ENCODE results near the gene GJB3. TPM values are rescaled to one million over a fixed set of nuclear protein-coding genes. Genes with fewer than 3 reads are reported as not detected.
A peak's percentile ranks its signal among the peaks of the same experiment; 100 is the strongest.
"Not testable (repeated sequence)": the region's sequence is repeated elsewhere in the genome, so short reads cannot be mapped to it uniquely, and the experiment has no call there.

GJB3 gene
- 0.08 TPM for total RNA-seq

GRCh38 chr1:34781071-34781843, at the start of gene GJB3:
GJB3 (plus strand) TSS chr1:34781214; CDS start chr1:34784763, 3,549 bp downstream.
- DNase-seq (ENCODE audit: low spot score) = no peak

DNA sequence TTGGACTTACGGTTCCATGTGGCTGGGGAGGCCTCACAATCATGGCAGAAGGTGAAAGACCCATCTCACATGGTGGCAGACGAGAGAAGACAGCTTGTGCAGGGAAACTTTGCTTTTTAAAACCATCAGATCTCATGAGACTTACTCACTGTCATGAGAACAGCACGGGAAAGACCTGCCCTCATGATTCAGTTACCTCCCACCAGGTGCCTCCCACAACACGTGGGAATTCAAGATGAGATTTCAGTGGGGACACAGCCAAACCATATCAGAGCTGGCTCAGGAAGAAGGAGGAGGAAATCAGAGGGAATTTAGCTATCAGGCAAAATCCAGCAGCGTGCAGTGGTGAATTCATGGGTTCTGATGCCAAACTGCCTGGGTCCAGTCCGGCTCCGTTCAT, 48.2 kb upstream of the GJB3 start:
- DNase-seq (ENCODE audit: low spot score); ATAC-seq: not testable (repeated sequence)

More at GRCh38 chr1:34781071-34781843, at the start of gene GJB3:
- ATAC-seq = peak; percentile 38

DNA sequence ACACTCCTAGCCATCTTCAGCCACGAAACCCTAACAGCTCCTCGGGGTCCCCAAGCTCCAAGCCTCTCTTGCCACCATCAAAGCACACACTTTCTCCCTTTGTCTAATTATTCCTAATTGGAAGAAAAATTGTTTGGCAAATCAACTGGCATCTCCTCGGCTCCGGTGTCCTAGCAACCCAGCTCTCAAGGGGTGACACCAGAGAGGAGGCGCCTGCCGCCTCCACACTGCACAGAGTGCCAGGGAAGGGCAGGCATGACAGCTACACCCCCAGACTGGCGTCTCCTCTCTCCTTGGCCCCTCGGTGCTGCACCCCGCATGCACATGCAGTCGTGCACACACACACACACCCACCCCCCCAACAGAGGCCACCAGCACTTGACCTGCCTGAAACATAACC, 44.3 kb upstream of the GJB3 start:
- ATAC-seq (no peak), DNase-seq (ENCODE audit: low spot score) (no peak)

DNA sequence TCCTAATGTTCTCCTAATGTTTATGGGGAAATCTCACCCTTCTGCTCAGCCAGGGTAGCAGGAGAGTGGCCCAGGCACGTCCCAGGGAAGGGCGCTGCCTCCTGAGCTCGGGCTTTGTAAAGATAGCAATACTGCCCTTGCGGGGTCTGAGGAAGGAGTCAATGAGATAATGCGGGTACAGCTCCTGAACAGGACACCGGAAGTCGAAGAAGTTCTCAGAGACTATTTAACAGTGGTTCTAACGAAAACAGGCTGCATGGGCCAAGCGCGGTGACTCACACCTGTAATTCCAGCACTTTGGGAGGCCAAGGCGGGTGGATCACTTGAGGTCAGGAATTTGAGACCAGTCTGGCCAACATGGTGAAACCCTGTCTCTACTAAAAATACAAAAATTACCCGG, 43.8 kb upstream of the GJB3 start:
- not testable (repeated sequence) for DNase-seq (ENCODE audit: low spot score); ATAC-seq

DNA sequence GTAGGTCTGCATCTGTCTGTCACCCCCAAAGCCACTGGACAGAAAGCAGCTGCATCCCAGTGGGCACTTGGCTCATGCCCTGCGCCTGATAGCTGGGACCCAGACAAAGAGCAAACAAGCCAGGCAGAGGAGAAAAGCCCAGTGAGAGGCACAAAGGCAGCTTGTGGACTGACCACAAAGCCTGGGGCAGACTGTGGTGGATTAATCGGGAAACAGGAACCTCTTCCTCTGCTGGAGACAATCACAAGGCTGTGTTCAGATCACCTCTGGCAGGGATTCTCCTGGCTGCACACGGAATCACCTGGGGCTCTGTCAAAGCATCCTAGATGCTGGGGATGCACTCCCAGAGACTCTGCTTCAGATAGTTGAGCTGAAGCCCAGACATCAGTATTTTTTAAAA, 41.4 kb upstream of the GJB3 start:
- ATAC-seq = no peak
- no peak for DNase-seq (ENCODE audit: low spot score)

GRCh38 chr1:34740161-34740868, 40.7 kb upstream of the GJB3 start:
- ATAC-seq (no peak), DNase-seq (ENCODE audit: low spot score) (no peak)

DNA sequence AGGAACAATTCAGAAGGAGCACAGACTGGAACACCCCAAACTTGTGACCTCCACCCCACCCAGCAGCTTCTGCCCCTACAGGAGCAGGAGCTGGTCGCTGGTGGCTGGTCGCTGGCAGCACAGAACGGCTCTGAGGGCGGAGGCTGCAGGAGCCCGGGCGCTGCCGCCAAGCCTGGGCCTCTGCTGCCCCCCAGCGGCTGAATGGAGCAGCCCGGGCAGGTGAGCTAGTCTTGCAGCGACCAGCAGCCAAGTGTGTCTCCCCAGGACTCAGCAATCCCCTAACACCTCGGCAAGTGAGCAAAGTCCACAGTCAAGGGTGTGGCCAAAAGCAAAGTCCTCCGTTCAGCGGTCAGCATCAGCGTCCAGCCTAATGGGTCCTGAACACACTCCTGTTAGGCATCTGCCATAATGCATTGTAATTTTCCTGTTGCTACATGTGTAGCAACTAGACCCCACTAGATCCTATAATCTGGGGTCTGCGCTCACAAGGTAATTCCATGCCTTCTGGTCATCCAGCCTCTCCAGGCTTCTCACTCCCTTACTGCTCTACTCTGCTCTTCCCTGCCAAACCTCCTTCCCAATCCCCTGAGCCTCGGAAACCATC, 38.2 kb upstream of the GJB3 start:
- peak; percentile 82 for DNase-seq (ENCODE audit: low spot score)
- peak; percentile 99 for ATAC-seq

DNA sequence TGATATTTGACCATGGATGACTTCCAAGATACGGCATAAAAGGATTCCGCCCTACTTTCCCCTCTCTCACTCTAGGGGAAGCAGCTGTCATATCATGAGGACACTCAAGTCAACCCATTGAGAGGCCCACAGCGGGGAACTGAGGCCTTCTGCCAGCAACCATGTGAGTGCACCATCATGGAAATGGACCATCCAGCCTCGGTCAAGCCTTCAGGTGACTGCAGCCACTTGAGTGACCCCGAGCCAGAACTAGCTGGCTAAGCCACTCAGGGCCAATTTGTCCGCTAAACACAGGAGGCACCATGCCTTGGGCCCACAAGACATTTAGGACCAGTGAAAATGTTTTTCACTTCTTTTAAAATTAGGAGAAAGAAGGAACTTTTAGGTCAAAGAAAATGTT, 37.2 kb upstream of the GJB3 start:
- DNase-seq (ENCODE audit: low spot score) (no peak), ATAC-seq (no peak)

- ATAC-seq (no peak), DNase-seq (ENCODE audit: low spot score) (no peak)
Measured at GRCh38 chr1:34744851-34745250, 36.2 kb upstream of the GJB3 start.

GRCh38 chr1:34745666-34746065, 35.3 kb upstream of the GJB3 start:
- no peak for ATAC-seq
- no peak for DNase-seq (ENCODE audit: low spot score)

- no peak for ATAC-seq
- no peak for DNase-seq (ENCODE audit: low spot score)
Measured at GRCh38 chr1:34746101-34746500, 34.9 kb upstream of the GJB3 start.

GRCh38 chr1:34746785-34747637, 34.0 kb upstream of the GJB3 start:
- ATAC-seq (no peak), DNase-seq (ENCODE audit: low spot score) (no peak)

- ATAC-seq (no peak), DNase-seq (ENCODE audit: low spot score) (no peak)
Measured at GRCh38 chr1:34747638-34747941, 33.4 kb upstream of the GJB3 start.

- ATAC-seq = no peak
- DNase-seq (ENCODE audit: low spot score) = no peak
Measured at GRCh38 chr1:34749992-34750391, 31.0 kb upstream of the GJB3 start.

DNA sequence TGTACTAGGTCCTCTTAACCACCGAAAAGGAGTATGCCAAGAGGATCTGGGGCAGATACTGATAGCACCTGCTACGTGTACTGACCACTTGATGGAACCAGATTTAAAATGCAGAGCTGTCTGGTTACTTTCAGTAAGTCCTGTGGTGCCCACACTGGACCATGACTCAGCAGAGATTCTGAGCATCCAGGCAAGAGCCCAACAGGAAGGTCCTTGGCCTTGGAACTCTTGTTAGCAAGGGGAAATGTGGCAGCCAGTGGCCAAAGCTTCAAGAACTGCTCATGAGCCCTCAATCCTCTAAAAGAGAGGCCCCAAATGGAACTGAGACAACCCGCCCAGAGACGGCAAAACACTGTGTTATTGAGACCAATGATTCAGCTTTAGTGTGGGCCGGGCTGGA, 30.4 kb upstream of the GJB3 start:
- DNase-seq (ENCODE audit: low spot score) (no peak), ATAC-seq (no peak)

DNA sequence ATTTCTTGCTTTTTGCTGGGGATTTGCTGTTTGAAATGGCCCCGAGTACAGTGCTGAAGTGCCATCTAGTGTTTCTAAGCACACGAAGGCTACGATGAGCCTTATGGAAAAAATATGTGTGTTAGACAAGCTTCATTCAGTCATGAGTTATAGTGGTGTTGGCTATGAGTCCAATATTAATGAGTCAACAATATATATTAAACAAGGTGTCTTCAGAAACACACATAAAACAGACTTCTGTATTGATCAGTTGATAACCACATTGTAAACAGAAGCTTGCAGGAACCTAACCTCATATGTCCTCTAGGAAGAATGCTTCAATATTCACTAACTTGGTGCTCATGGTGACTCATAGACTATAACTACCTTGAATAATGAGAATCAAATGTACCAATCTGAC, 27.9 kb upstream of the GJB3 start:
- ATAC-seq (no peak), DNase-seq (ENCODE audit: low spot score) (no peak)

DNA sequence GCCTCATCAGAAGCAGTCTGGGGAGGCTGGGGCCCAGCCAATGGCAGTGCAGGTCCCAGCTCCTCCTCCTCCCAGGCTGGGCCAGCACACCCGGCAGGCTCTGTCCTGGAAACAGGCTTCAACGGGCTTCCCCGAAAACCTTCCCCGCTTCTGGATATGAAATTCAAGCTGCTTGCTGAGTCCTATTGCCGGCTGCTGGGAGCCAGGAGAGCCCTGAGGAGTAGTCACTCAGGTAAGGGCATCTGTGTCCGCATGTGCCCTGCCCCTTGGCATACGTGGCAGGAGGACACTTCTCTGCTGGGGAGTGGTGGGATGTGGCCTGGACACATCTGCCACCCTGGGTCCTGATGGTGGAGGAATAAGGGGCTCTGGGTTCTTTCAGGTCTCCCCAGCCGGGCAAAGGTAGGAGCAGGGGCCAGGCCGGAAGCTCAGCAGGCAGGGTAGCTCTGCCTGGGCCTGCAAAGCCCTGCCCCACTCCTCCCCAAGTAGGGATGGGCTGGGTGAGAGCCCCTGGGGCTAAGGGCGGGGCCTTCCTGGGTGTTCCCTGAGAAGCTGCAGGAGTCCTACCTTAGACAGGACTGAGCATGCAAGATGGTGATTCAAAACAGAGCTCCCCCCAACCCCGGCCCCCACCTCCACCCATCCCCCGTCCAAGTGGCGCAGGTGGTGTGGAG, 25.9 kb upstream of the GJB3 start, which contains the start of gene GJB5:
TSS of gene GJB5 (plus strand) at position 84 of the 674 bp plus-strand sequence. CDS start 2,284 bp downstream, outside the sequence.
- ATAC-seq (no peak), DNase-seq (ENCODE audit: low spot score) (no peak)

DNA sequence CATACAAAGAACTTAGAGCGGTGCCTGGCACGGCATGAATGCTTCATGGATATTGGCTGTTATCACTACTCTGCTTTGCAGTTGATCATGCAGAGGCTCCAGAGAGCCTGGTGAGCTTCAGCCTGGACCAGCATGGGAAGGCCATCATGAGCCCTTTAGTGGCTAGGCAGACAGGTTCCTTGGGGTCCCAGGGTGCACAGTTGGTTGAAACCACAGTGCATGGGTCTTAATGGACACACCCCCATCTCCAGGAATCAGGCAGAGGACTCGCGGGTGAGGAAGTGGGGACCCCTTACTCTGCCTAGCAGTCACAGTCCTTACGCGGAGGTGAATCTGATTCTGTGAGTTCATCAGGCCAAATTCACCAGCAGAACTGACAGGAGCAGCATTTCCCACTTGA, 25.1 kb upstream of the GJB3 start:
- no peak for DNase-seq (ENCODE audit: low spot score)

DNA sequence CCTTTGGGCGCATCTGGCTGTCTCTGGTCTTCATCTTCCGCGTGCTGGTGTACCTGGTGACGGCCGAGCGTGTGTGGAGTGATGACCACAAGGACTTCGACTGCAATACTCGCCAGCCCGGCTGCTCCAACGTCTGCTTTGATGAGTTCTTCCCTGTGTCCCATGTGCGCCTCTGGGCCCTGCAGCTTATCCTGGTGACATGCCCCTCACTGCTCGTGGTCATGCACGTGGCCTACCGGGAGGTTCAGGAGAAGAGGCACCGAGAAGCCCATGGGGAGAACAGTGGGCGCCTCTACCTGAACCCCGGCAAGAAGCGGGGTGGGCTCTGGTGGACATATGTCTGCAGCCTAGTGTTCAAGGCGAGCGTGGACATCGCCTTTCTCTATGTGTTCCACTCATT, 23.6 kb upstream of the GJB3 start:
- no peak for DNase-seq (ENCODE audit: low spot score)
- ATAC-seq = no peak

More for the DNA sequence above, 25.1 kb upstream of the GJB3 start:
- ATAC-seq = no peak

DNA sequence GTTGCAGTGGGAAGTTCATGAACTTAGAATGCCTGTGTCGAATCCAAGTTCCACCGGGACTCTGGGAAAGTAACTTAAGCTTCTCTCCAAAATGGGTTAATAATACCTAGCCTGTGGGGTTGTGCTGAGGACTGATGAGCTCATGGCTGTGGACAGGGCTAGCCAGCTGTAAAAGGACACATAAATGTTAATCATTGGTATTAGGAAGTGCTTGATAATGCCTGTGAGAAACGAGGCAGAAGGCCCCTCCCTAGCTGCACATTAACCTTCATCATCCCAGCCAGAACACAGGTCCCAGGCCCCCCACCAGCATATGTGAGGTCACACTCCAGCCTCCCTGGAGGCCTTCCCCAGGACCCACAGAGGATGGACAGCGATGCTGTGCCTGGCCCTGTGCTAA, 22.3 kb upstream of the GJB3 start:
- DNase-seq (ENCODE audit: low spot score) (no peak), ATAC-seq (no peak)
